A549 (cell line): ENCODE data around the gene PPP3CA.

ENCODE experiments used
- CTCF ChIP-seq: fragments of >200 bp; sonication (Bioruptor Twin); formaldehyde crosslinking; IDR thresholded peaks from 3 replicates; pipeline ENCODE4 v1.5.1; 2016
- MAFK ChIP-seq: fragments of 450-650 bp; IDR thresholded peaks from 2 replicates; pipeline ENCODE4 v1.6.1; 2014; ENCODE audit not compliant: partially characterized antibody

- TF ChIP-seq CTCF (no peak; the same call in 2 of the 3 replicates), MAFK (peak; percentile 89)
Measured at GRCh38 chr4:101230801-101231426, 116.4 kb downstream of the PPP3CA start.
